Hepatocyte (in vitro differentiated cells): Measurements from ENCODE around the gene BAG5. TPM values are rescaled to one million over a fixed set of nuclear protein-coding genes. Genes with fewer than 3 reads are reported as not detected.
A peak's percentile ranks its signal among the peaks of the same experiment; 100 is the strongest.

Experiments used
- DNase-seq: peaks from one replicate; pipeline ENCODE4 v3.0.0-alpha.2; 2016; ENCODE audit warnings: low spot score
- H2AFZ ChIP-seq: fragments of 200-600 bp; sonication (generic); 2 replicates; pipeline ENCODE4 v1.6.0; 2016; ENCODE audit warnings: antibody characterized with exemption, mild to moderate bottlenecking
- H3K27ac ChIP-seq: fragments of 200-600 bp; sonication (generic); 2 replicates; pipeline ENCODE4 v1.5.1; 2016; ENCODE audit warnings: mild to moderate bottlenecking
- H3K27me3 ChIP-seq: fragments of 200-600 bp; sonication (generic); 2 replicates; pipeline ENCODE4 v1.6.1; 2016
- H3K36me3 ChIP-seq: fragments of 200-600 bp; sonication (generic); replicated peaks from 2 replicates; pipeline ENCODE4 v1.5.1; 2016; ENCODE audit warnings: low read depth; ENCODE audit not compliant: insufficient read depth
- H3K4me1 ChIP-seq: fragments of 200-600 bp; sonication (generic); 2 replicates; pipeline ENCODE4 v1.5.1; 2016; ENCODE audit warnings: mild to moderate bottlenecking, moderate library complexity; ENCODE audit not compliant: insufficient read depth
- H3K4me2 ChIP-seq: fragments of 200-600 bp; sonication (generic); 2 replicates; pipeline ENCODE4 v1.6.0; 2016
- H3K4me3 ChIP-seq: fragments of 200-600 bp; sonication (generic); 2 replicates; pipeline ENCODE4 v1.5.1; 2016; ENCODE audit warnings: mild to moderate bottlenecking
- H3K79me2 ChIP-seq: fragments of 200-600 bp; sonication (generic); 2 replicates; pipeline ENCODE4 v1.6.0; 2017; ENCODE audit warnings: mild to moderate bottlenecking
- H3K9me2 ChIP-seq: fragments of 200-600 bp; sonication (generic); replicated peaks from 2 replicates; pipeline ENCODE4 v1.6.0; 2017; ENCODE audit warnings: mild to moderate bottlenecking; ENCODE audit not compliant: insufficient read depth
- H3K9me3 ChIP-seq: fragments of 200-600 bp; sonication (generic); 2 replicates; pipeline ENCODE4 v1.5.1; 2016; ENCODE audit warnings: low read depth, mild to moderate bottlenecking
- H4K20me1 ChIP-seq: fragments of 200-600 bp; sonication (generic); 2 replicates; pipeline ENCODE4 v1.6.0; 2016; ENCODE audit warnings: mild to moderate bottlenecking; ENCODE audit not compliant: insufficient read depth, poor library complexity, severe bottlenecking
- CTCF ChIP-seq: fragments of 200-600 bp; sonication (generic); IDR thresholded peaks from 2 replicates; pipeline ENCODE4 v1.5.1; 2016; ENCODE audit warnings: antibody characterized with exemption, mild to moderate bottlenecking; ENCODE audit not compliant: poor library complexity
- EZH2 ChIP-seq: fragments of 200-600 bp; sonication (generic); IDR thresholded peaks from 2 replicates; pipeline ENCODE4 v1.6.1; 2016; ENCODE audit warnings: antibody characterized with exemption, mild to moderate bottlenecking, borderline replicate concordance
- EZH2phosphoT487 ChIP-seq: fragments of 200-600 bp; sonication (generic); IDR thresholded peaks from one replicate; pipeline ENCODE4 v1.6.1; 2018; ENCODE audit warnings: antibody characterized with exemption, mild to moderate bottlenecking, low read depth, moderate library complexity; ENCODE audit not compliant: unreplicated experiment, severe bottlenecking
- WGBS: methylation state at CpG from one replicate; pipeline ENCODE4 v1.1.6; 2016; ENCODE audit warnings: low lambda C conversion rate; ENCODE audit errors: missing lambda C conversion rate; 5-methylcytosine and 5-hydroxymethylcytosine counted together
- polyA plus RNA-seq: library from polyadenylated mRNA; unstranded; fragments of >200 nt; fragmentation: Nextera tagmentation; extraction: Ambion mirVana; gene quantifications from 2 replicates; pipeline ENCODE4 v1.2.1, GENCODE V29; 2016
- total RNA-seq: library from RNA; depleted of rRNA; stranded (reverse); fragments of >200 nt; gene quantifications from 2 replicates; pipeline ENCODE4 v1.2.3, GENCODE V29; 2014

Gene BAG5
- total and polyA plus RNA-seq, 2 experiments from 2014 or later = 13.9 to 27.4 TPM

- H3K27ac ChIP-seq = peak overlapping the region; percentile 82
- no peaks in the 10 kb centered on the region for H3K9me2 ChIP-seq
- no peaks in the 10 kb centered on the region for H4K20me1 ChIP-seq
- no peaks in the 10 kb centered on the region for H3K9me3 ChIP-seq
- no peak for DNase-seq
- 73% methylated on average over 32 of the region's 33 CpGs for WGBS
- H2AFZ ChIP-seq = peak overlapping the region; percentile 40
- peak overlapping the region; percentile 72 for H3K4me2 ChIP-seq
- no peak for TF ChIP-seq EZH2
- no peak for TF ChIP-seq EZH2phosphoT487
- no peak for TF ChIP-seq CTCF
- H3K4me3 ChIP-seq = no peak overlapping the region
- no peaks in the 10 kb centered on the region for H3K79me2 ChIP-seq
- H3K36me3 ChIP-seq = no peaks in the 10 kb centered on the region
- no peaks in the 10 kb centered on the region for H3K27me3 ChIP-seq
- peaks cover 34% of the 10 kb centered on the region for H3K4me1 ChIP-seq
Measured at GRCh38 chr14:103541709-103542604, 20.5 kb downstream of the BAG5 start.

DNA sequence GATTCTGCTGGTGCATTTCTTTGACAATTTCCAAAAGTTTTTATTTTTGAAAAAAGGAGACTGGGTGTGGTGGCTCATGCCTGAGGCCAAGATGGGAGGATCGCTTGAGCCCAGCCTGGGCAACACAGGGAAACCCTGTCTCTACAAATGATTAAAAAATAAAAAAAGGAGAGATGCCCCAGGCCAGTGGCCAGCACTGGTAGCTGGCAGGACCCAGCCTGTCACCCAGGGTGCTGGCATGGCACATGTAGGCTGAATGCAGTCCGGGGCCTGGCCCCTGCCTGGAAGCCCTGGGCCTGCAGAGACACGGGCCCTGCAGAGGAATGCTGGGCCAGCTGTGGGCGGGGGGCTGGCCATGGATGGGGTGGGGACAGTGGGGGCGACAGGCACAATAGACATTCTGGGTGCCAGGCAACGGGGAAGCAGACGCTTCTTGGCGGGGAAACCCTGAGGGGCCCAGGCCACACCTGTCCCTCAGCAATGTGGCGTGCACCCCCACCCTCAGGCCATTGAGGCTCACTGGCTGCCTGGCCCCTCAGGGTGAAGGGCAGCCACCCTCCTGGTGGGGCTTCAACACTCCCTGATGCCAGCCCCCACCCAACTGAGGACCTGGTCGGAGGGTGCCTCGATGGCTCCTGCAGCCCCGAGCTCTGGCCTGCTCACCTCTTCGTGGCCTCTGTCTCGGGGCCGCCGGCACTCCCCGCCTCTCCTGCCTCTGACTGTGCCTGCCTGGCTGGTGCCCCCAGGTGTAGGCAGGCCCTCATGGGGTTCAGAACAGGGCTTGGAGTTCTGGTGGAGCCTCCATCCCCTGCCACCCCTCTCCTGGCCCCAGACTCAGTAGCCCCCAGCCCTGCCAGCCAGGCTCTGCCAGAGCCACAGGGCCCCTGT is 21.4 kb downstream of the BAG5 start:
- H3K4me3 ChIP-seq = no peak overlapping the region
- H4K20me1 ChIP-seq = no peaks in the 10 kb centered on the region
- TF ChIP-seq EZH2 = no peak
- TF ChIP-seq CTCF = no peak
- no peak for TF ChIP-seq EZH2phosphoT487
- H3K36me3 ChIP-seq = no peaks in the 10 kb centered on the region
- DNase-seq = no peak
- peaks cover 34% of the 10 kb centered on the region for H3K4me1 ChIP-seq
- peak overlapping the region; percentile 64 for H3K4me2 ChIP-seq
- H3K27me3 ChIP-seq = no peaks in the 10 kb centered on the region
- peak overlapping the region; percentile 82 for H3K27ac ChIP-seq
- WGBS = 72% methylated on average over 16 of the region's 17 CpGs
- H3K79me2 ChIP-seq = no peaks in the 10 kb centered on the region
- H2AFZ ChIP-seq = no peak overlapping the region
- no peaks in the 10 kb centered on the region for H3K9me3 ChIP-seq
- no peaks in the 10 kb centered on the region for H3K9me2 ChIP-seq

- WGBS = 81% methylated on average over 22 of the region's 28 CpGs
- Histone ChIP-seq H3K4me3 (no peak overlapping the region), H3K27ac (no peak overlapping the region), H3K9me3 (no peaks in the 10 kb centered on the region), H3K4me2 (no peak overlapping the region), H2AFZ (no peak overlapping the region), H3K9me2 (no peaks in the 10 kb centered on the region), H3K27me3 (no peaks in the 10 kb centered on the region), H3K36me3 (no peaks in the 10 kb centered on the region), H4K20me1 (no peaks in the 10 kb centered on the region), H3K4me1 (peaks cover 34% of the 10 kb centered on the region), H3K79me2 (no peaks in the 10 kb centered on the region)
- TF ChIP-seq EZH2phosphoT487 (no peak), CTCF (no peak), EZH2 (no peak)
- no peak for DNase-seq
Measured at GRCh38 chr14:103539056-103539825, 23.2 kb downstream of the BAG5 start.
